Lower leg skin (tissue), 3 donors: ENCODE results near the gene SORCS2.

Experiments used
- POLR2A ChIP-seq, 2 donors: fragments of 450-650 bp; IDR thresholded peaks; one replicate each; pipeline ENCODE4 v1.6.1; 2016 to 2017; ENCODE audit warnings: antibody characterized with exemption in 2 of 2, mild to moderate bottlenecking in 1 of 2, moderate library complexity in 1 of 2
- TF ChIP-seq, protein P1 (sequence below), 3 donors: fragments of 450-650 bp; IDR thresholded peaks; one replicate each; pipeline ENCODE4 v1.5.1; 2016; ENCODE audit warnings: antibody characterized with exemption in 3 of 3, mild to moderate bottlenecking in 3 of 3, moderate library complexity in 2 of 3

DNA sequence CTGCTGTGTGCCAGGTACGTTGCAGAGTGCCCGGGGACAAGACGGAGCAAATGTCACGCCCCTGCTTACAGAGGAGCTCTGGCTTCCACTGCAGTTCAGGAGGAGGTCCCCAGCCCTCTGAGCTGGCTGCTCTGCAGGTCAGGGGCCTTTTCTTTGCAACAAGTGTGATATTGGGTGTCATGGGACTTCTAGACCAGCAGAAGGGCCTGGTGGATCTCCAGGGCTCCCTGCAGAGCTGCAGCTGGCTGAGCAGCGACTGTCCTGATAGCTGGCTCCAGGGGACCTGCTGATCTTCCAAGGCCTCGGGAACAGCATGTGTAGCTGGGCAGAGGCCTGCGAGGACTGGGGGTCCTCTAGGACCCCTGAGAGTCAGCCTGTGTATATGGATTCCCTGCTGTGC, 120.4 kb downstream of the SORCS2 start:
- TF ChIP-seq, protein P1, sequence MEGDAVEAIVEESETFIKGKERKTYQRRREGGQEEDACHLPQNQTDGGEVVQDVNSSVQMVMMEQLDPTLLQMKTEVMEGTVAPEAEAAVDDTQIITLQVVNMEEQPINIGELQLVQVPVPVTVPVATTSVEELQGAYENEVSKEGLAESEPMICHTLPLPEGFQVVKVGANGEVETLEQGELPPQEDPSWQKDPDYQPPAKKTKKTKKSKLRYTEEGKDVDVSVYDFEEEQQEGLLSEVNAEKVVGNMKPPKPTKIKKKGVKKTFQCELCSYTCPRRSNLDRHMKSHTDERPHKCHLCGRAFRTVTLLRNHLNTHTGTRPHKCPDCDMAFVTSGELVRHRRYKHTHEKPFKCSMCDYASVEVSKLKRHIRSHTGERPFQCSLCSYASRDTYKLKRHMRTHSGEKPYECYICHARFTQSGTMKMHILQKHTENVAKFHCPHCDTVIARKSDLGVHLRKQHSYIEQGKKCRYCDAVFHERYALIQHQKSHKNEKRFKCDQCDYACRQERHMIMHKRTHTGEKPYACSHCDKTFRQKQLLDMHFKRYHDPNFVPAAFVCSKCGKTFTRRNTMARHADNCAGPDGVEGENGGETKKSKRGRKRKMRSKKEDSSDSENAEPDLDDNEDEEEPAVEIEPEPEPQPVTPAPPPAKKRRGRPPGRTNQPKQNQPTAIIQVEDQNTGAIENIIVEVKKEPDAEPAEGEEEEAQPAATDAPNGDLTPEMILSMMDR (IDR thresholded peaks at IDR 0.05): no peak
- TF ChIP-seq POLR2A (IDR thresholded peaks at IDR 0.05): no peak
